Esophagus squamous epithelium (tissue), 5 donors: Measurements from ENCODE around the gene MC1R. TPM values are rescaled to one million over a fixed set of nuclear protein-coding genes. Genes with fewer than 3 reads are reported as not detected.

Experiments
- DNase-seq: peaks from one replicate; lab custom pipeline; 2025; lab: John Stamatoyannopoulos, UW
- H3K27ac ChIP-seq, 4 donors: fragments of 200-600 bp; sonication (generic); one replicate each; pipeline ENCODE4 v1.5.1; 2016 to 2019; ENCODE audit warnings: mild to moderate bottlenecking in 1 of 4
- H3K27me3 ChIP-seq, 4 donors: fragments of 200-600 bp; sonication (generic); 1 replicate in 3 of 4; 2 replicates in 1 of 4; pipeline versions ENCODE4 v1.5.1 to v1.6.0; 2017 to 2021; ENCODE audit warnings: antibody characterized with exemption in 1 of 4
- H3K36me3 ChIP-seq, 3 donors: fragments of 200-600 bp; sonication (generic); one replicate each; pipeline ENCODE4 v1.5.1; 2016 to 2019
- H3K4me1 ChIP-seq, 3 donors: fragments of 200-600 bp; sonication (generic); one replicate each; pipeline ENCODE4 v1.5.1; 2017 to 2019
- H3K4me3 ChIP-seq, 4 donors: fragments of 200-600 bp; sonication (generic); 1 replicate in 3 of 4; 2 replicates in 1 of 4; pipeline ENCODE4 v1.5.1; 2016 to 2019; ENCODE audit warnings: mild to moderate bottlenecking in 2 of 4, moderate library complexity in 1 of 4
- H3K9me3 ChIP-seq, 3 donors: fragments of 200-600 bp; sonication (generic); one replicate each; pipeline ENCODE4 v1.5.1; 2016 to 2019
- POLR2A ChIP-seq, 4 donors: fragments of 450-650 bp; IDR thresholded peaks; one replicate each; pipeline ENCODE4 v1.6.1; 2017; ENCODE audit warnings: antibody characterized with exemption in 4 of 4, mild to moderate bottlenecking in 4 of 4, moderate library complexity in 3 of 4
- WGBS, 2 donors: methylation state at CpG; one replicate each; pipeline ENCODE4 v1.1.5; 2018; 5-methylcytosine and 5-hydroxymethylcytosine counted together
- intact Hi-C: fragments of 100-400 bp; cut with DNase I; formaldehyde crosslinking; loops from one replicate; pipeline ENCODE4 v1.15.0; 2022
- total RNA-seq, 4 donors: library from RNA; depleted of rRNA; stranded (reverse); fragments of >200 nt; gene quantifications; one replicate each; pipeline ENCODE4 v1.1.0, GENCODE V29; 2016
- TF ChIP-seq, protein P1 (sequence below), 6 experiments: fragments of 450-650 bp in 4 of 6; fragments of 200-600 bp in 2 of 6; sonication (generic) in 2 of 6; IDR thresholded peaks; one replicate each; pipeline ENCODE4 v1.5.1; 2016 to 2019; ENCODE audit warnings: antibody characterized with exemption in 6 of 6, mild to moderate bottlenecking in 4 of 6, moderate library complexity in 4 of 6
- donor health status: DM: yes; HTN: yes; CAD: no.

MC1R gene
- total RNA-seq, 4 donors from 2014 or later: 1.1 to 3.4 (median 2.0) TPM

DNA sequence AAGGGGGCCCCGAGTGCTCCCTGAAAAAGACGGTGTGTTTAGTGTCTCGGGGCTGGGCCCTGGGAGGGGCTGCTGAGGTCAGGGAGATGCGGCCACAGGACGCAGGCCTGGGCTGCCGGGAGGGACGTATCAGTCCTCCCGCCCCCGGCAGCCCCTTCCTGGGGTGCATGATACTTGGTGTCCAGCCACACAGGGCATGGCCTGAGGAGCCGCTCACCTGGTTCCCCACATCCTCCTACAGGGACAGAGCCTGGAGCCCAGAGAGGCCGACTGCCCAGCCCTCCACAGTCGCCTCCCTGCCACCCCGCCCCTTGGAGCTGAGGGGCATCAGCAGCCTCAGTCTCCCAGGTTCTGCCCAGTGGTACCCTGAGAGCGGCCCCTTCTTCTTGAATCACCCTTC lies 17.8 kb downstream of the MC1R start:
- intact Hi-C loops: no loop called here
- peaks cover 0 to 7% (median 0%) of the 10 kb centered on the region in 4 donors for H3K27me3 ChIP-seq
- WGBS, 2 donors: 80% methylated on average over 1 of the region's 14 CpGs; no CpG with 5 or more reads in 1 of the 2 donors

DNA sequence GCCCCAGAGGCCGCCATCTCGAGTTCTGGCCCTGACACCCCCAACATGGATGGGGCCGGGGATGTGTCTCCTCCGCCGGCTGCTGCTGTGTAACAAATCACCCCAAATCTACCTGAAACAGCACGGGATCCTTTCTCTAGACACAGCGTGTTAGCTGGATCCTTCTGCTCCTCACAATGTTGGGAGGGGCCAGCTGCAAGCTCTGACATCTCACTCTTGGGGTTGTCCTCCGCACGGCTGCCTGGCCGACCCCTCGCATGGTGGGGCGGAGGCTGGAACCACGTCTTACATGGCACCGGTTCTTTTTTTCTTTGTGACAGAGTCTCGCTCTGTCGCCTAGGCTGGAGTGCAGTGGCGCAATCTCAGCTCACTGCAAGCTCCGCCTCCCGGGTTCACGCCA lies 18.3 kb downstream of the MC1R start:
- intact Hi-C loops: no loop called here
- Histone ChIP-seq H3K27ac (no peak overlapping the region), H3K9me3 (no peaks in the 10 kb centered on the region), H3K4me1 (no peaks in the 10 kb centered on the region), H3K27me3 (peaks cover 0 to 7% (median 0%) of the 10 kb centered on the region in 4 donors), H3K4me3 (no peak overlapping the region), H3K36me3 (no peaks in the 10 kb centered on the region)
- no peak for DNase-seq
- TF ChIP-seq POLR2A (IDR thresholded peaks at IDR 0.05): no peak
- TF ChIP-seq, protein P1, sequence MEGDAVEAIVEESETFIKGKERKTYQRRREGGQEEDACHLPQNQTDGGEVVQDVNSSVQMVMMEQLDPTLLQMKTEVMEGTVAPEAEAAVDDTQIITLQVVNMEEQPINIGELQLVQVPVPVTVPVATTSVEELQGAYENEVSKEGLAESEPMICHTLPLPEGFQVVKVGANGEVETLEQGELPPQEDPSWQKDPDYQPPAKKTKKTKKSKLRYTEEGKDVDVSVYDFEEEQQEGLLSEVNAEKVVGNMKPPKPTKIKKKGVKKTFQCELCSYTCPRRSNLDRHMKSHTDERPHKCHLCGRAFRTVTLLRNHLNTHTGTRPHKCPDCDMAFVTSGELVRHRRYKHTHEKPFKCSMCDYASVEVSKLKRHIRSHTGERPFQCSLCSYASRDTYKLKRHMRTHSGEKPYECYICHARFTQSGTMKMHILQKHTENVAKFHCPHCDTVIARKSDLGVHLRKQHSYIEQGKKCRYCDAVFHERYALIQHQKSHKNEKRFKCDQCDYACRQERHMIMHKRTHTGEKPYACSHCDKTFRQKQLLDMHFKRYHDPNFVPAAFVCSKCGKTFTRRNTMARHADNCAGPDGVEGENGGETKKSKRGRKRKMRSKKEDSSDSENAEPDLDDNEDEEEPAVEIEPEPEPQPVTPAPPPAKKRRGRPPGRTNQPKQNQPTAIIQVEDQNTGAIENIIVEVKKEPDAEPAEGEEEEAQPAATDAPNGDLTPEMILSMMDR (IDR thresholded peaks at IDR 0.05): no peak
- WGBS, 2 donors: 89 to 96% methylated on average over 16 to 19 of the region's 20 CpGs

More for the DNA sequence above, 17.8 kb downstream of the MC1R start:
- Histone ChIP-seq H3K4me1 (no peaks in the 10 kb centered on the region), H3K27ac (no peak overlapping the region), H3K9me3 (no peaks in the 10 kb centered on the region), H3K36me3 (no peaks in the 10 kb centered on the region), H3K4me3 (no peak overlapping the region)
- no peak for DNase-seq
- TF ChIP-seq, protein P1 (IDR thresholded peaks at IDR 0.05): no peak
- no peak for TF ChIP-seq POLR2A (IDR thresholded peaks at IDR 0.05)

DNA sequence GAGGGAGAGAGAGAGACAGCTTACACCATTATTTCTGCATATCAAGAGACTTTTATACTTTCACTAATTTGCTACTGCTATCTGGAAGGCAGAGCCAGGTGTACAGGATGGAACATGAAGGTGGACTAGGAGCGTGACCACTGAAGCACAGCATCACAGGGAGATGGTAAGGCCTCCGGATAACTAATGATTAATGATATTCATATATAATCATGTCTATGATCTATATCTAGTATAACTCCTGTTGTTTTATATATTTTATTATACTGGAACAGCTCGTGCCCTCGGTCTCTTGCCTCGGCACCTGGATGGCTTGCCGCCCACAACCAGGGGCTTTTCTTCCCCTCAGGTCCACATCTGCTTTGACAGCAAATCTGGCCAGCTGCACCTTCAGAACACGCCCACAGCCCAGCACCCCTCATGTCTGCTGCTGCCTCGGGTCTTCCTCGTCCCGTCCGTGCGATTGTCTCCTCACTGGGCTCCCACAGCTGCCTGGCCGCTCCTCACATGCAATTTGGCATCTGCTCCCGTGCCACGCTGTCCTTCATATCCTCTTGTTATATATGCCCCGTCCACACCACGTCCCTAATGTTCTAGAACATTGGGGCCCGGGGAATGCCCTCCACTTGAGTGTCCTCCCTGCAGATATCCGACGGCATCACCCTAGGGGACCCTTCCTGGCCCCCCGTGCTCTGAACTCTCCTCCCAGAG lies 19.7 kb downstream of the MC1R start:
- intact Hi-C loops: no loop called here
- H3K9me3 ChIP-seq: no peaks in the 10 kb centered on the region
- no peak overlapping the region for H3K27ac ChIP-seq
- no peak overlapping the region for H3K4me3 ChIP-seq
- H3K4me1 ChIP-seq: no peaks in the 10 kb centered on the region
- peaks cover 0 to 7% (median 0%) of the 10 kb centered on the region in 4 donors for H3K27me3 ChIP-seq
- WGBS, 2 donors: 63 to 76% methylated on average over 16 to 18 of the region's 21 CpGs
- DNase-seq: no peak
- no peak for TF ChIP-seq POLR2A (IDR thresholded peaks at IDR 0.05)
- TF ChIP-seq, protein P1 (IDR thresholded peaks at IDR 0.05): no peak
- no peaks in the 10 kb centered on the region for H3K36me3 ChIP-seq

DNA sequence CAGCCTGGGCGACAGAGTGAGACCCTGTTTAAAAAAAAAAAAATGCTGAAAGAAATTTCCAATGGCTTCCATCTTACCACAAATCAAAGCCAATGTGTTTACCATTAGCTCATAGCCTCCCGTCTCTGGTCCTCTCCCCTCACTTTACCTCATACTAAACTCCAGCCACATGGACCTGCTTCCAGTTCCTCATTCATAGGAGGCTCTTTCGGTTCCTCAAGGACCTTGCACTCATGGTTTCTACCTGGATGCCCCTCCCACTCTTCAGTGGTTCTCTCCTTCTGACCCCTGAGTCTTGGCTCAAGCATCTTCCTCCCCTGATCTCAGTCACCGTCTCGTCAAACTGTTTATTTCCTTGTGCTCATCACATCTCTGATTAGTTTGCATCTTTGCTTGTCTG lies 26.1 kb downstream of the MC1R start:
- no peaks in the 10 kb centered on the region for H3K9me3 ChIP-seq
- DNase-seq: no peak
- intact Hi-C loops: no loop called here
- H3K4me3 ChIP-seq: no peak overlapping the region
- TF ChIP-seq POLR2A (IDR thresholded peaks at IDR 0.05): no peak
- H3K27ac ChIP-seq: no peak overlapping the region
- H3K4me1 ChIP-seq: peaks cover 14 to 33% (median 15%) of the 10 kb centered on the region in 3 donors
- H3K36me3 ChIP-seq: no peaks in the 10 kb centered on the region
- H3K27me3 ChIP-seq: peaks cover 0 to 25% (median 0%) of the 10 kb centered on the region in 4 donors
- 64 to 79% methylated on average over 5 of the region's 5 CpGs for WGBS, 2 donors

DNA sequence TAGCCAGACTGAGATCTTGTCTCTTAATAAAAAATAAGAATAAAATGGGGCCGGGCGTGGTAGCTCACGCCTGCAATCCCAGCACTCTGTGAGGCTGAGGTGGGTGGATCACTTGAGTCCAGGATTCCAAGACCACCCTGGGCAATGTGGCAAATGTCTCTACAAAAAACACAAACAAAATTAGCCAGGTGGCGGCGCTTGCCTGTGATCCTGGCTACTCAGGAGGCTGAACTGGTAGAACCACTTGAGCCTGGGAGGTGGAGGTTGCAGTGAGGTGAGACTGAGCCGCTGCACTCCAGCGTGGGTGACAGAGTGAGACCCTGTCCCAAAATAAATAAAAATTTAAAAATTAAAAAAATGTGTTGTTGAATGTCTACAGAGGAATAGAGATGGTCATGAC lies 27.0 kb downstream of the MC1R start:
- TF ChIP-seq, protein P1 (IDR thresholded peaks at IDR 0.05): peak in 1 of 6 experiments; percentile 12
- TF ChIP-seq POLR2A (IDR thresholded peaks at IDR 0.05): no peak
- no peaks in the 10 kb centered on the region for H3K9me3 ChIP-seq
- H3K4me1 ChIP-seq: peaks cover 15 to 38% (median 17%) of the 10 kb centered on the region in 3 donors
- DNase-seq: no peak
- H3K27ac ChIP-seq: no peak overlapping the region
- H3K27me3 ChIP-seq: peaks cover 0 to 25% (median 0%) of the 10 kb centered on the region in 4 donors
- 39 to 40% methylated on average over 7 of the region's 7 CpGs for WGBS, 2 donors
- no peaks in the 10 kb centered on the region for H3K36me3 ChIP-seq
- intact Hi-C loops: no loop called here
- no peak overlapping the region for H3K4me3 ChIP-seq
